SK-N-SH (cell line): Measurements from ENCODE around the gene EPB41L2. TPM values are rescaled to one million over a fixed set of nuclear protein-coding genes. Genes with fewer than 3 reads are reported as not detected.

Experiments
- CTCF ChIA-PET: fragments of 300-600, 350-600 bp; formaldehyde crosslinking; extraction: SDS; loops from one replicate; lab custom pipeline; 2021; lab: Yijun Ruan, JAX
- POLR2A ChIA-PET: fragments of 350-600 bp; sonication (Branson Sonifier 250); formaldehyde crosslinking; extraction: SDS; loops from one replicate; lab custom pipeline; 2020; ENCODE audit warnings: antibody characterized with exemption, inconsistent platforms; lab: Yijun Ruan, JAX
- DNase-seq: peaks from one replicate; pipeline ENCODE4 v3.0.0; 2012
- H2AFZ ChIP-seq: fragments of 200-600 bp; sonication (generic); 2 replicates; pipeline ENCODE4 v1.8.1; 2016; ENCODE audit warnings: antibody characterized with exemption, mild to moderate bottlenecking, low read depth
- H3F3A ChIP-seq: fragments of 200-600 bp; sonication (generic); replicated peaks from 2 replicates; pipeline ENCODE3; 2016; ENCODE audit warnings: antibody characterized with exemption, mild to moderate bottlenecking; ENCODE audit not compliant: insufficient read depth
- H3K27ac ChIP-seq, 2 experiments: fragments of 200-500 bp in 1 of 2; fragments of 200-600 bp in 1 of 2; sonication (Bioruptor generic) in 1 of 2; sonication (generic), shearing (Covaris generic) in 1 of 2; 2 replicates each; pipeline versions ENCODE4 v1.5.1 to v1.6.1; 2014 to 2016; ENCODE audit warnings: low read depth in 2 of 2, inconsistent platforms in 1 of 2, low read length in 1 of 2, mild to moderate bottlenecking in 1 of 2, mixed read lengths in 1 of 2
- H3K27me3 ChIP-seq: fragments of 200-600 bp; sonication (generic), shearing (Covaris generic); 2 replicates; pipeline ENCODE4 v1.6.1; 2016; ENCODE audit warnings: mixed run types; ENCODE audit not compliant: insufficient read depth
- H3K36me3 ChIP-seq, 2 experiments: fragments of 200-500 bp in 1 of 2; fragments of 200-600 bp in 1 of 2; sonication (Bioruptor generic) in 1 of 2; sonication (generic) in 1 of 2; replicated peaks in 1 of 2; 2 replicates each; pipeline versions ENCODE3 to v1.5.1; 2014 to 2016; ENCODE audit warnings: low read length in 1 of 2, mild to moderate bottlenecking in 1 of 2; ENCODE audit not compliant: insufficient read depth in 2 of 2, control insufficient read depth in 1 of 2
- H3K4me1 ChIP-seq, 2 experiments: fragments of 200-500 bp in 1 of 2; fragments of 200-600 bp in 1 of 2; sonication (Bioruptor generic) in 1 of 2; sonication (generic), shearing (Covaris generic) in 1 of 2; 2 replicates each; pipeline versions ENCODE4 v1.5.1 to v1.6.1; 2014 to 2016; ENCODE audit warnings: low read depth in 1 of 2, low read length in 1 of 2, mixed run types in 1 of 2; ENCODE audit not compliant: insufficient read depth in 2 of 2, control insufficient read depth in 1 of 2
- H3K4me2 ChIP-seq: fragments of 200-600 bp; sonication (generic), shearing (Covaris generic); 2 replicates; pipeline ENCODE4 v1.6.1; 2017; ENCODE audit warnings: mixed run types
- H3K4me3 ChIP-seq, 2 experiments: fragments of 200-500 bp in 1 of 2; fragments of 200-600 bp in 1 of 2; sonication (Bioruptor generic) in 1 of 2; sonication (generic), shearing (Covaris generic) in 1 of 2; 2 replicates each; pipeline versions ENCODE4 v1.5.1 to v1.8.1; 2014 to 2016; ENCODE audit warnings: low read depth in 2 of 2, inconsistent platforms in 1 of 2, low read length in 1 of 2, mild to moderate bottlenecking in 1 of 2, mixed read lengths in 1 of 2, moderate library complexity in 1 of 2
- H3K79me2 ChIP-seq: fragments of 200-600 bp; sonication (generic); 2 replicates; pipeline ENCODE4 v1.8.1; 2017; ENCODE audit warnings: mild to moderate bottlenecking; ENCODE audit not compliant: insufficient read depth
- H3K9ac ChIP-seq: fragments of 200-600 bp; sonication (generic); 2 replicates; pipeline ENCODE4 v1.6.1; 2017; ENCODE audit warnings: mixed run types
- H3K9me2 ChIP-seq: fragments of 200-600 bp; sonication (generic); 2 replicates; pipeline ENCODE4 v1.6.1; 2017; ENCODE audit warnings: mixed run types
- H3K9me3 ChIP-seq: fragments of 200-600 bp; sonication (generic); 2 replicates; pipeline ENCODE4 v1.6.1; 2017; ENCODE audit warnings: mixed run types, mild to moderate bottlenecking, moderate library complexity
- H4K20me1 ChIP-seq: fragments of 200-600 bp; sonication (generic); 2 replicates; pipeline ENCODE4 v1.6.1; 2017; ENCODE audit warnings: mild to moderate bottlenecking, mixed run types; ENCODE audit not compliant: insufficient read depth
- CHD2 ChIP-seq: fragments of 150-350 bp; IDR thresholded peaks from 2 replicates; pipeline ENCODE4 v1.6.1; 2018; ENCODE audit warnings: low read length; ENCODE audit not compliant: partially characterized antibody
- ELF1 ChIP-seq: IDR thresholded peaks from 2 replicates; pipeline ENCODE4 v1.4.0; 2012
- FOSL2 ChIP-seq: IDR thresholded peaks from 2 replicates; pipeline ENCODE4 v1.4.0; 2012; ENCODE audit warnings: low read depth, mild to moderate bottlenecking, moderate library complexity, borderline replicate concordance
- FOXM1 ChIP-seq: IDR thresholded peaks from 2 replicates; pipeline ENCODE4 v1.4.0; 2012; ENCODE audit warnings: low read depth, mild to moderate bottlenecking
- GABPA ChIP-seq: IDR thresholded peaks from 2 replicates; pipeline ENCODE4 v1.4.0; 2012; ENCODE audit warnings: low read depth, mild to moderate bottlenecking
- MEF2A ChIP-seq: IDR thresholded peaks from 2 replicates; pipeline ENCODE4 v1.4.0; 2012; ENCODE audit warnings: low read depth, borderline replicate concordance
- RCOR1 ChIP-seq: fragments of 150-350 bp; IDR thresholded peaks from 2 replicates; pipeline ENCODE4 v1.6.1; 2017; ENCODE audit warnings: antibody characterized with exemption, low read length
- SIN3A ChIP-seq: IDR thresholded peaks from 2 replicates; pipeline ENCODE4 v1.6.1; 2012; ENCODE audit warnings: low read depth, mild to moderate bottlenecking, low read length, moderate library complexity, borderline replicate concordance
- SMC3 ChIP-seq: IDR thresholded peaks from 2 replicates; pipeline ENCODE4 v1.6.1; 2012; ENCODE audit warnings: low read depth, low read length, improper control_type of control experiment
- TAF1 ChIP-seq: IDR thresholded peaks from 2 replicates; pipeline ENCODE4 v1.6.1; 2012; ENCODE audit warnings: low read depth, mild to moderate bottlenecking, low read length, moderate library complexity, borderline replicate concordance
- TCF12 ChIP-seq: IDR thresholded peaks from 2 replicates; pipeline ENCODE4 v1.4.0; 2012
- TEAD4 ChIP-seq: IDR thresholded peaks from 2 replicates; pipeline ENCODE4 v1.4.0; 2012; ENCODE audit warnings: mild to moderate bottlenecking, borderline replicate concordance; ENCODE audit not compliant: insufficient read depth
- YY1 ChIP-seq: IDR thresholded peaks from 2 replicates; pipeline ENCODE4 v1.4.0; 2012; ENCODE audit warnings: low read depth, mild to moderate bottlenecking
- WGBS: methylation state at CpG from one replicate; pipeline ENCODE4 v1.1.6; 2017; ENCODE audit warnings: low lambda C conversion rate; 5-methylcytosine and 5-hydroxymethylcytosine counted together
- polyA plus RNA-seq, 3 experiments: library from polyadenylated mRNA; depleted of rRNA; stranded (reverse); fragments of >200 nt; gene quantifications; 2 replicates each; pipeline ENCODE4 v1.2.3, GENCODE V29; 2012
- TF ChIP-seq, protein P1 (sequence below): IDR thresholded peaks from 2 replicates; pipeline ENCODE4 v1.4.0; 2012; ENCODE audit warnings: low read depth, borderline replicate concordance
- TF ChIP-seq, protein P2 (sequence below): IDR thresholded peaks from 2 replicates; pipeline ENCODE4 v1.4.0; 2012; ENCODE audit warnings: low read depth, borderline replicate concordance
- TF ChIP-seq, protein P3 (sequence below): fragments of 150-350 bp; IDR thresholded peaks from 2 replicates; pipeline ENCODE4 v1.6.1; 2017; ENCODE audit warnings: antibody characterized with exemption, low read length, low read depth, borderline replicate concordance
- TF ChIP-seq, protein P4 (sequence below): IDR thresholded peaks from 2 replicates; pipeline ENCODE4 v1.4.0; 2012; ENCODE audit warnings: low read depth
- TF ChIP-seq, protein P5 (sequence below): IDR thresholded peaks from 2 replicates; pipeline ENCODE4 v1.6.1; 2012; ENCODE audit warnings: mild to moderate bottlenecking, low read depth, low read length, moderate library complexity
- TF ChIP-seq, protein P6 (sequence below): fragments of 200-600 bp; sonication (generic); IDR thresholded peaks from 2 replicates; pipeline ENCODE4 v1.6.1; 2017; ENCODE audit warnings: antibody characterized with exemption, mild to moderate bottlenecking, moderate library complexity

EPB41L2 gene
- polyA plus RNA-seq, 1 of the 3 experiments (the other 2 are of a cell fraction), result 1.4 TPM

DNA sequence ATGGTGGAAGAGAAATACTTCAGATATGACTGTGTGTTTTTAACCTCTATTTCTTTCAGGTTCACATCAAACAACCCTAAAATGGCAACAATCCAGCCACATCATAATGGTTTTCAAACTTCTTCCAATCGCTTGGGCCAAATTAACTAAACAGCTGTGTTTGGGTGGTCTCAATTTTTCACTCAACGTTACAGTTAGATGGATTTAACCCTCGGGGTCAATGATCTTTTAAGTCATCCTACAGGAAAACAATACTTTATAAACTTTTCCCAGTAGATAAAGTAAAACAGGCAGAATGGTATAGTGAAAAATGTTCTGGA lies 60.4 kb downstream of the EPB41L2 start:
- Histone ChIP-seq H3K4me2 (no peak overlapping the region), H3F3A (no peaks in the 10 kb centered on the region), H3K9me2 (no peaks in the 10 kb centered on the region), H3K9ac (no peak overlapping the region), H4K20me1 (no peaks in the 10 kb centered on the region), H3K27ac (no peak overlapping the region), H3K9me3 (0 out of 2 replicates have a peak, but pooled peaks cover 9% of the 10 kb centered on the region), H3K36me3 (no peaks in the 10 kb centered on the region), H3K79me2 (no peaks in the 10 kb centered on the region), H3K27me3 (peaks cover 29% of the 10 kb centered on the region; the same call in 1 of the 2 replicates), H3K4me1 (peaks cover 0 to 5% of the 10 kb centered on the region in 2 experiments; a peak in 1 of 4 replicates), H3K4me3 (no peak overlapping the region), H2AFZ (no peak overlapping the region)
- DNase-seq, result no peak
- POLR2A ChIA-PET, result no interaction called here
- TF ChIP-seq TEAD4, result no peak
- TF ChIP-seq, protein P1, sequence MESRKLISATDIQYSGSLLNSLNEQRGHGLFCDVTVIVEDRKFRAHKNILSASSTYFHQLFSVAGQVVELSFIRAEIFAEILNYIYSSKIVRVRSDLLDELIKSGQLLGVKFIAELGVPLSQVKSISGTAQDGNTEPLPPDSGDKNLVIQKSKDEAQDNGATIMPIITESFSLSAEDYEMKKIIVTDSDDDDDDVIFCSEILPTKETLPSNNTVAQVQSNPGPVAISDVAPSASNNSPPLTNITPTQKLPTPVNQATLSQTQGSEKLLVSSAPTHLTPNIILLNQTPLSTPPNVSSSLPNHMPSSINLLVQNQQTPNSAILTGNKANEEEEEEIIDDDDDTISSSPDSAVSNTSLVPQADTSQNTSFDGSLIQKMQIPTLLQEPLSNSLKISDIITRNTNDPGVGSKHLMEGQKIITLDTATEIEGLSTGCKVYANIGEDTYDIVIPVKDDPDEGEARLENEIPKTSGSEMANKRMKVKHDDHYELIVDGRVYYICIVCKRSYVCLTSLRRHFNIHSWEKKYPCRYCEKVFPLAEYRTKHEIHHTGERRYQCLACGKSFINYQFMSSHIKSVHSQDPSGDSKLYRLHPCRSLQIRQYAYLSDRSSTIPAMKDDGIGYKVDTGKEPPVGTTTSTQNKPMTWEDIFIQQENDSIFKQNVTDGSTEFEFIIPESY, result no peak
- TF ChIP-seq SMC3, result no peak
- TF ChIP-seq TCF12, result no peak
- TF ChIP-seq, protein P2, sequence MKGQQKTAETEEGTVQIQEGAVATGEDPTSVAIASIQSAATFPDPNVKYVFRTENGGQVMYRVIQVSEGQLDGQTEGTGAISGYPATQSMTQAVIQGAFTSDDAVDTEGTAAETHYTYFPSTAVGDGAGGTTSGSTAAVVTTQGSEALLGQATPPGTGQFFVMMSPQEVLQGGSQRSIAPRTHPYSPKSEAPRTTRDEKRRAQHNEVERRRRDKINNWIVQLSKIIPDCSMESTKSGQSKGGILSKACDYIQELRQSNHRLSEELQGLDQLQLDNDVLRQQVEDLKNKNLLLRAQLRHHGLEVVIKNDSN, result no peak
- no peak for TF ChIP-seq YY1
- TF ChIP-seq SIN3A, result no peak
- TF ChIP-seq, protein P3, sequence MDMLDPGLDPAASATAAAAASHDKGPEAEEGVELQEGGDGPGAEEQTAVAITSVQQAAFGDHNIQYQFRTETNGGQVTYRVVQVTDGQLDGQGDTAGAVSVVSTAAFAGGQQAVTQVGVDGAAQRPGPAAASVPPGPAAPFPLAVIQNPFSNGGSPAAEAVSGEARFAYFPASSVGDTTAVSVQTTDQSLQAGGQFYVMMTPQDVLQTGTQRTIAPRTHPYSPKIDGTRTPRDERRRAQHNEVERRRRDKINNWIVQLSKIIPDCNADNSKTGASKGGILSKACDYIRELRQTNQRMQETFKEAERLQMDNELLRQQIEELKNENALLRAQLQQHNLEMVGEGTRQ, result no peak
- TF ChIP-seq ELF1, result no peak
- TF ChIP-seq MEF2A, result no peak
- no peak for TF ChIP-seq TAF1
- no peak for TF ChIP-seq CHD2
- no peak for TF ChIP-seq FOXM1
- CTCF ChIA-PET, result no interaction called here
- WGBS, result 4% methylated on average over 3 of the region's 3 CpGs

DNA sequence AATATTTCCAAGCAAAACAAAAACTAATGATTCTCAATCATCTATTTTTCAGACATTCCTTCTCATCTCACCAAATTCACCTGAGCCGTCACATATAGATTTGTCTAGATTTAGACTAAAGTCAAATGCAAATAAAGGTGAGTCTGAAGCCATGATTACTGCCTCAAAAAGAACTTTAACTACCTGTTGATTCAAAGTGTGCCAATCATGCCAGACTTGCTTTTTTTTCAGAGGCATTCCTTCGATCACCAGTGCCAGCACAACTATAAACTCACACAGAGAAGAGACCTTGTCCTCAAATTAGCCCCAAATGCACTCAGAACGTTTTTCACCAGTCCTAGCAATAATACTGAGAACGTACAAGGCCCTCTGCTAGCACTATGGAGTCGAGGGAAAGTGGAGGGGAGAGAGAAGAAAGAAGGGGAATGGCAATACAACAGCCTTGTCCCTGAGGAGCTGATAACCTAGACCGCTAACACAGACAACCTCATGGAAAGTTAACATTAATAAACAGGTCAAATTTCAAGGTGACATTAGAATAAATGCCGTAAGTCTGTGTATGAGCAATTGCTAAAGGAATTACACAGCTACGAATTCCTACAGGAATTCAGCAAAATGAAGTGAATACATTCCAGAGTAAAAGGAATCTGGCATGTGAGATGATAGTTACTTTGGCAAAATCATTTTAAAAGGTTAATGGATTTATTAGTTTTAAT lies 60.9 kb downstream of the EPB41L2 start:
- no peak overlapping the region for H3K9ac ChIP-seq
- H3K4me2 ChIP-seq, result no peak overlapping the region
- H3K4me3 ChIP-seq, result no peak overlapping the region
- DNase-seq, result no peak
- peaks cover 0 to 5% of the 10 kb centered on the region in 2 experiments; a peak in 1 of 4 replicates for H3K4me1 ChIP-seq
- 0 out of 2 replicates have a peak, but pooled peaks cover 6% of the 10 kb centered on the region for H3K9me3 ChIP-seq
- ChIA-PET CTCF (no interaction called here), POLR2A (no interaction called here)
- peaks cover 29% of the 10 kb centered on the region; the same call in 1 of the 2 replicates for H3K27me3 ChIP-seq
- H4K20me1 ChIP-seq, result no peaks in the 10 kb centered on the region
- no peaks in the 10 kb centered on the region for H3K36me3 ChIP-seq
- H3K79me2 ChIP-seq, result no peaks in the 10 kb centered on the region
- H3K9me2 ChIP-seq, result no peaks in the 10 kb centered on the region
- H3F3A ChIP-seq, result no peaks in the 10 kb centered on the region
- no peak overlapping the region for H2AFZ ChIP-seq
- WGBS, result 10% methylated on average over 8 of the region's 8 CpGs
- no peak overlapping the region for H3K27ac ChIP-seq
- TF ChIP-seq, protein P4, sequence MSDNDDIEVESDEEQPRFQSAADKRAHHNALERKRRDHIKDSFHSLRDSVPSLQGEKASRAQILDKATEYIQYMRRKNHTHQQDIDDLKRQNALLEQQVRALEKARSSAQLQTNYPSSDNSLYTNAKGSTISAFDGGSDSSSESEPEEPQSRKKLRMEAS, result no peak
- TF ChIP-seq RCOR1 (no peak), FOSL2 (no peak), TCF12 (no peak), GABPA (no peak), MEF2A (no peak), ELF1 (no peak)
- TF ChIP-seq, protein P5, sequence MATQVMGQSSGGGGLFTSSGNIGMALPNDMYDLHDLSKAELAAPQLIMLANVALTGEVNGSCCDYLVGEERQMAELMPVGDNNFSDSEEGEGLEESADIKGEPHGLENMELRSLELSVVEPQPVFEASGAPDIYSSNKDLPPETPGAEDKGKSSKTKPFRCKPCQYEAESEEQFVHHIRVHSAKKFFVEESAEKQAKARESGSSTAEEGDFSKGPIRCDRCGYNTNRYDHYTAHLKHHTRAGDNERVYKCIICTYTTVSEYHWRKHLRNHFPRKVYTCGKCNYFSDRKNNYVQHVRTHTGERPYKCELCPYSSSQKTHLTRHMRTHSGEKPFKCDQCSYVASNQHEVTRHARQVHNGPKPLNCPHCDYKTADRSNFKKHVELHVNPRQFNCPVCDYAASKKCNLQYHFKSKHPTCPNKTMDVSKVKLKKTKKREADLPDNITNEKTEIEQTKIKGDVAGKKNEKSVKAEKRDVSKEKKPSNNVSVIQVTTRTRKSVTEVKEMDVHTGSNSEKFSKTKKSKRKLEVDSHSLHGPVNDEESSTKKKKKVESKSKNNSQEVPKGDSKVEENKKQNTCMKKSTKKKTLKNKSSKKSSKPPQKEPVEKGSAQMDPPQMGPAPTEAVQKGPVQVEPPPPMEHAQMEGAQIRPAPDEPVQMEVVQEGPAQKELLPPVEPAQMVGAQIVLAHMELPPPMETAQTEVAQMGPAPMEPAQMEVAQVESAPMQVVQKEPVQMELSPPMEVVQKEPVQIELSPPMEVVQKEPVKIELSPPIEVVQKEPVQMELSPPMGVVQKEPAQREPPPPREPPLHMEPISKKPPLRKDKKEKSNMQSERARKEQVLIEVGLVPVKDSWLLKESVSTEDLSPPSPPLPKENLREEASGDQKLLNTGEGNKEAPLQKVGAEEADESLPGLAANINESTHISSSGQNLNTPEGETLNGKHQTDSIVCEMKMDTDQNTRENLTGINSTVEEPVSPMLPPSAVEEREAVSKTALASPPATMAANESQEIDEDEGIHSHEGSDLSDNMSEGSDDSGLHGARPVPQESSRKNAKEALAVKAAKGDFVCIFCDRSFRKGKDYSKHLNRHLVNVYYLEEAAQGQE, result no peak
- TF ChIP-seq, protein P6, sequence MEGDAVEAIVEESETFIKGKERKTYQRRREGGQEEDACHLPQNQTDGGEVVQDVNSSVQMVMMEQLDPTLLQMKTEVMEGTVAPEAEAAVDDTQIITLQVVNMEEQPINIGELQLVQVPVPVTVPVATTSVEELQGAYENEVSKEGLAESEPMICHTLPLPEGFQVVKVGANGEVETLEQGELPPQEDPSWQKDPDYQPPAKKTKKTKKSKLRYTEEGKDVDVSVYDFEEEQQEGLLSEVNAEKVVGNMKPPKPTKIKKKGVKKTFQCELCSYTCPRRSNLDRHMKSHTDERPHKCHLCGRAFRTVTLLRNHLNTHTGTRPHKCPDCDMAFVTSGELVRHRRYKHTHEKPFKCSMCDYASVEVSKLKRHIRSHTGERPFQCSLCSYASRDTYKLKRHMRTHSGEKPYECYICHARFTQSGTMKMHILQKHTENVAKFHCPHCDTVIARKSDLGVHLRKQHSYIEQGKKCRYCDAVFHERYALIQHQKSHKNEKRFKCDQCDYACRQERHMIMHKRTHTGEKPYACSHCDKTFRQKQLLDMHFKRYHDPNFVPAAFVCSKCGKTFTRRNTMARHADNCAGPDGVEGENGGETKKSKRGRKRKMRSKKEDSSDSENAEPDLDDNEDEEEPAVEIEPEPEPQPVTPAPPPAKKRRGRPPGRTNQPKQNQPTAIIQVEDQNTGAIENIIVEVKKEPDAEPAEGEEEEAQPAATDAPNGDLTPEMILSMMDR, result no peak
